Nephron progenitor cell (in vitro differentiated cells): ENCODE results near the gene ITSN1.

Source experiments
- DNase-seq: peaks from one replicate; pipeline ENCODE4 v3.0.0; 2021
- H3K27ac Mint-ChIP-seq: 2 replicates; pipeline ENCODE4 v1.8.0; 2021; ENCODE audit warnings: mild to moderate bottlenecking, moderate library complexity, mixed read lengths
- H3K27me3 Mint-ChIP-seq: 2 replicates; pipeline ENCODE4 v1.8.0; 2021; ENCODE audit warnings: mild to moderate bottlenecking, low read depth, mixed read lengths; ENCODE audit not compliant: poor library complexity
- H3K36me3 Mint-ChIP-seq: 2 replicates; pipeline ENCODE4 v1.8.0; 2021; ENCODE audit warnings: low read depth, mixed read lengths
- H3K4me1 Mint-ChIP-seq: 2 replicates; pipeline ENCODE4 v1.8.0; 2021; ENCODE audit warnings: mixed read lengths
- H3K4me3 Mint-ChIP-seq: 2 replicates; pipeline ENCODE4 v1.8.0; 2021; ENCODE audit warnings: mild to moderate bottlenecking, moderate library complexity, mixed read lengths
- H3K9me3 Mint-ChIP-seq: 2 replicates; pipeline ENCODE4 v1.8.0; 2021; ENCODE audit warnings: mild to moderate bottlenecking, moderate library complexity, mixed read lengths
- TF ChIP-seq, protein P1 (sequence below): fragments of 200-600 bp; sonication (generic); IDR thresholded peaks from 2 replicates; pipeline ENCODE4 v1.5.0; 2021; ENCODE audit warnings: antibody characterized with exemption

The ITSN1 gene

DNA sequence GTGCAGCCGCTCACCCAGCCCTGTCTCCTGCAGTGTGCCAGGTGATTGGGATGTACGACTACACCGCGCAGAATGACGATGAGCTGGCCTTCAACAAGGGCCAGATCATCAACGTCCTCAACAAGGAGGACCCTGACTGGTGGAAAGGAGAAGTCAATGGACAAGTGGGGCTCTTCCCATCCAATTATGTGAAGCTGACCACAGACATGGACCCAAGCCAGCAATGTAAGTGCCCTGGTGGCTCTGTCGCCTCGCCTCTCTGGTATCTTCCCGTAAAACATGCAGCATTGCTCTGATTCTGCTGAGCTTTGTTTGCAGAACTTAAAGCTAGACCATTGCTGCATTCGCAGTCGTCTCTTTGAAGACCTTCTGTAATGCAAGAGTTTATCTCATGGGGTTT lies 194.1 kb downstream of the ITSN1 start:
- DNase-seq: no peak
- no peaks in the 10 kb centered on the region for H3K27me3 Mint-ChIP-seq
- peaks cover 79% of the 10 kb centered on the region for H3K36me3 Mint-ChIP-seq
- no peaks in the 10 kb centered on the region for H3K9me3 Mint-ChIP-seq
- H3K27ac Mint-ChIP-seq: no peak overlapping the region
- H3K4me1 Mint-ChIP-seq: peaks cover 8% of the 10 kb centered on the region
- no peak overlapping the region for H3K4me3 Mint-ChIP-seq
- TF ChIP-seq, protein P1, sequence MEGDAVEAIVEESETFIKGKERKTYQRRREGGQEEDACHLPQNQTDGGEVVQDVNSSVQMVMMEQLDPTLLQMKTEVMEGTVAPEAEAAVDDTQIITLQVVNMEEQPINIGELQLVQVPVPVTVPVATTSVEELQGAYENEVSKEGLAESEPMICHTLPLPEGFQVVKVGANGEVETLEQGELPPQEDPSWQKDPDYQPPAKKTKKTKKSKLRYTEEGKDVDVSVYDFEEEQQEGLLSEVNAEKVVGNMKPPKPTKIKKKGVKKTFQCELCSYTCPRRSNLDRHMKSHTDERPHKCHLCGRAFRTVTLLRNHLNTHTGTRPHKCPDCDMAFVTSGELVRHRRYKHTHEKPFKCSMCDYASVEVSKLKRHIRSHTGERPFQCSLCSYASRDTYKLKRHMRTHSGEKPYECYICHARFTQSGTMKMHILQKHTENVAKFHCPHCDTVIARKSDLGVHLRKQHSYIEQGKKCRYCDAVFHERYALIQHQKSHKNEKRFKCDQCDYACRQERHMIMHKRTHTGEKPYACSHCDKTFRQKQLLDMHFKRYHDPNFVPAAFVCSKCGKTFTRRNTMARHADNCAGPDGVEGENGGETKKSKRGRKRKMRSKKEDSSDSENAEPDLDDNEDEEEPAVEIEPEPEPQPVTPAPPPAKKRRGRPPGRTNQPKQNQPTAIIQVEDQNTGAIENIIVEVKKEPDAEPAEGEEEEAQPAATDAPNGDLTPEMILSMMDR: no peak

DNA sequence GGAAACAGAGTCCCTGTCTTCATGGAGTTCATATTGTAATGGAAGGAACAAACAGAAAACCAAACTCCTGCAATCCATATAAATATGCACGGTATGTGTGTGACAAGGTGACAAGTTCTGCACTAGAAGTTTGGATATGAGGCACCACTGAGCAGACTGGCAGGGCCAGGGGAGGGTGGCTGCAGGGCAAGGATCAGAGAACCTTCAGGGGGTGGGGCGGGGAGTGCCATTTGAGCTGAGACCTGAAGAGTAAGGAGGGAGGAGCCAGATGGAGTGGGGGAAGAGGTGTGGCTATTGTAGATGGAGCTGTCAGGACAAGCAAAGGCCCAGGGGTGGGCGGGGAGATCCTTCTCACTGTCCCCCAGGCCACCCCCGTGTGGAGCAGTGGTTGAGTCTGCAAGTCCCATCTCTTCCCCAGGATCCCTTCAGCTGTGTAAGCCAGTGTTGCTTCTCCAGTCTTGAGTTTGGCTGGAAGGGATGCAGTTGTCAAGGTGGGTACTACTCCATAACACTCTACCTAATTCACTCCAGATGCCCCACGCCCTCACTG lies 196.9 kb downstream of the ITSN1 start:
- no peak overlapping the region for H3K4me3 Mint-ChIP-seq
- TF ChIP-seq, protein P1: no peak
- H3K27me3 Mint-ChIP-seq: no peaks in the 10 kb centered on the region
- DNase-seq: no peak
- peaks cover 24% of the 10 kb centered on the region for H3K4me1 Mint-ChIP-seq
- no peaks in the 10 kb centered on the region for H3K9me3 Mint-ChIP-seq
- H3K36me3 Mint-ChIP-seq: peaks cover 57% of the 10 kb centered on the region
- H3K27ac Mint-ChIP-seq: no peak overlapping the region

DNA sequence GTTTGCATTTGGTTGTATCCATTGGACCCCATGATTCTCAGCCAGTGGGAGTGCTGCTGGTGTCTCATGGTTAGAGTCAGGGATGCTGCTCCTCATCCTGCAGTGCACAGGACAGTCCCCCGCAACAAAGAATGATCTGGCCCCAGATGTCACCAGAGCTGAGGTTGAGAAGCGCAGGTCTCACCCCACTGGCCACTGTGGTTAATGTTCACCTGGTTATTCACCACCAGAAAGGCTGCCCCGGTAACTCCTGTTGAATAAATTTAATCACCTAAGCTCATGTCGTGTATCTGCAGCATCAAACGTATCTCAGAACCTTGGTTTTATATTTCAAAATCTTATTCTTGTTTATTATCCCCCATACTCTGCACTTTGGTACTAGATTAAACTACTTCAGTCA lies 197.5 kb downstream of the ITSN1 start:
- H3K36me3 Mint-ChIP-seq: peaks cover 51% of the 10 kb centered on the region
- H3K27me3 Mint-ChIP-seq: no peaks in the 10 kb centered on the region
- TF ChIP-seq, protein P1: no peak
- H3K4me3 Mint-ChIP-seq: no peak overlapping the region
- no peak overlapping the region for H3K27ac Mint-ChIP-seq
- H3K4me1 Mint-ChIP-seq: peaks cover 25% of the 10 kb centered on the region
- DNase-seq: no peak
- no peaks in the 10 kb centered on the region for H3K9me3 Mint-ChIP-seq

DNA sequence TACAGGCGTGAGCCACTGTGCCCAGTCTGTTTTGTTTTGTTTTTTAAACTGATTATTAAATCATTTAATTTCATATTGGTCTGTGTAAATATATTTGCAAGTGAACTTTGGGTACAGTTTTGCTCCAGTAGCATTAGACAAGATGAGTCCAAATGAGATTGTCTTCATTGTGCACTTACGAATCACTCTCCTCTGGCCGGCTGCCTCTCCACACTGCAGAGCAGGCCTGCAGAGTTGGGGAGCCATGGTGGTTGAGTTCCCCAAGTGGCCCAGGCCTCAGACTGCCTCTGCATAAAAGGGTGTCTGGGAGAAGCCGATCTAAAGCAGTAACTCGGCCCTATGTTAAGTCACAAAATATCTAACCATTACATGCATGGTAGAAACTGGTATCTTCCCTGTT lies 198.5 kb downstream of the ITSN1 start:
- Mint-ChIP-seq H3K4me1 (peaks cover 32% of the 10 kb centered on the region), H3K9me3 (peaks cover under 1% of the 10 kb centered on the region), H3K27ac (no peak overlapping the region), H3K27me3 (peaks cover 3% of the 10 kb centered on the region), H3K36me3 (peaks cover 44% of the 10 kb centered on the region), H3K4me3 (no peak overlapping the region)
- no peak for DNase-seq
- TF ChIP-seq, protein P1: no peak

DNA sequence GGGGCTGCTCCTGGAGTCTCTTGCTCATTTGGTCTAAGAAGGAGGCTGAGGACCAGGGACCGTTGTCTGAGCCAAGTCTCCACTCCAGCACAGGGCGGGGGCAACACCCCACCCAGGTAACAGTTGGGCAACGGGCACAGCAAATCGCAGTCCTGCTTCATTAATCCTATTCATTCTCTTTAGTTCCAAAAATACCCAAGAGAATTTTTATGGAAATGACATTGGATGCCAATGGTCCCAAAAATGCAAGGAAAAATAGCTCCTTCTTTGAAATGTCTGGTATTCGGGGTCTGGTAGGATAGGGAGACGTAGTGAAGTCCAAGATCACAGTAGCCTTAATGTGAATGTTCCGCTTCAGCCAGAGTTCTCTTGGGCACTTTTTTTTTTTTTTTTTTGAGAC lies 199.3 kb downstream of the ITSN1 start:
- TF ChIP-seq, protein P1: no peak
- DNase-seq: no peak
- H3K27me3 Mint-ChIP-seq: peaks cover 3% of the 10 kb centered on the region
- no peak overlapping the region for H3K4me3 Mint-ChIP-seq
- peaks cover 43% of the 10 kb centered on the region for H3K36me3 Mint-ChIP-seq
- peak overlapping the region; percentile 70 for H3K27ac Mint-ChIP-seq
- H3K4me1 Mint-ChIP-seq: peaks cover 37% of the 10 kb centered on the region
- H3K9me3 Mint-ChIP-seq: peaks cover 9% of the 10 kb centered on the region

DNA sequence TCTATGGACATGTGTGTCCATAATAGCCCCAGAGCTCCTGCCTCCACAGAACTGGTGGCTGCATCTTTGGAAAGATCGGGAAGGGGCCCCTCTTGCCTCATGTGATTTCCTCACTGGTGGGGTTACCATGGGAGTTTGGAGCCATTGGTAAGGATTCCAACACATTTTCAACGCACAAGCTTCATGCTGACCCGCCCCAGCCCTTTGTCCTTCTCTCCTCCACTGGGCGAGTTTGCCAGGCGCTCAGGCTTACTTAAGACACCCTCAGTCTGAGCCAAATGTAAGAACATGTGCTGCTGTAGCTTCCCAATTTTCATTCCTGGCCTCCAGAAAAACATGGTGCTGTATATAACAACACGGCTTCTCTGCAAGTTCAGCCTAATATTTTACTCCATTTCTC lies 200.9 kb downstream of the ITSN1 start:
- H3K27me3 Mint-ChIP-seq: peaks cover 3% of the 10 kb centered on the region
- H3K9me3 Mint-ChIP-seq: peaks cover 13% of the 10 kb centered on the region
- H3K36me3 Mint-ChIP-seq: peaks cover 28% of the 10 kb centered on the region
- H3K27ac Mint-ChIP-seq: no peak overlapping the region
- TF ChIP-seq, protein P1: no peak
- no peak overlapping the region for H3K4me3 Mint-ChIP-seq
- DNase-seq: no peak
- H3K4me1 Mint-ChIP-seq: peaks cover 41% of the 10 kb centered on the region
